ENCODE measurements around the gene PNPLA6. TPM values are rescaled to one million over a fixed set of nuclear protein-coding genes. Genes with fewer than 3 reads are reported as not detected.

Gene PNPLA6
- polyA plus RNA-seq, 3 donors = 11.2 to 178 (median 14.4) TPM

- Histone ChIP-seq H3K27ac (ENCODE audit: low read depth in 1 of 2, low read length in 2 of 2) (no peak overlapping the region), H3K9ac (ENCODE audit: insufficient read depth, low read length, poor library complexity, severe bottlenecking) (no peak overlapping the region), H3K27me3 (ENCODE audit: control insufficient read depth in 2 of 2, insufficient read depth in 2 of 2, low read length in 2 of 2) (no peaks in the 10 kb centered on the region), H3K36me3 (replicated peaks in 1 of 2; ENCODE audit: control insufficient read depth in 1 of 2, insufficient read depth in 2 of 2, low read length in 2 of 2) (peaks cover 73 to 89% of the 10 kb centered on the region in 2 donors), H2AFZ (ENCODE audit: insufficient read depth, low read depth, low read length, poor library complexity, severe bottlenecking) (no peak overlapping the region), H4K20me1 (ENCODE audit: insufficient read depth, low read length) (peaks cover 29% of the 10 kb centered on the region), H3K4me1 (ENCODE audit: control insufficient read depth in 1 of 2, insufficient read depth in 2 of 2, low read length in 2 of 2) (peaks cover 0 to 5% of the 10 kb centered on the region in 2 donors), H3K79me2 (ENCODE audit: insufficient read depth, low read length) (no peaks in the 10 kb centered on the region), H3K4me2 (replicated peaks; ENCODE audit: extremely low read depth, low read length, poor library complexity, severe bottlenecking) (no peak overlapping the region), H3K4me3 (replicated peaks in 1 of 3; ENCODE audit: low read depth in 2 of 3, low read length in 3 of 3) (no peak overlapping the region), H3K9me3 (replicated peaks in 1 of 2; ENCODE audit: control insufficient read depth in 1 of 2, insufficient read depth in 1 of 2, low read length in 2 of 2) (no peaks in the 10 kb centered on the region)
- no peak for TF ChIP-seq CTCF (IDR thresholded peaks at IDR 0.05)
- peak overlapping the region in 2 of 7 donors; percentile 14 to 35 for H3K27ac Mint-ChIP-seq
- H3K27me3 Mint-ChIP-seq (ENCODE audit: low read depth in 3 of 3) = peaks cover 0 to 2% (median 0%) of the 10 kb centered on the region in 3 donors
- H3K36me3 Mint-ChIP-seq = peaks cover 79 to 94% of the 10 kb centered on the region in 2 donors
- H3K4me1 Mint-ChIP-seq = peaks cover 13% of the 10 kb centered on the region
- no peak overlapping the region for H3K4me3 Mint-ChIP-seq
- DNase-seq = no peak
- intact Hi-C loops (cut with micrococcal nuclease) = no loop called here
- H3K9me3 Mint-ChIP-seq = peaks cover 0 to 1% (median 0%) of the 10 kb centered on the region in 7 donors
- WGBS (ENCODE audit: insufficient coverage) = 92% methylated on average over 48 of the region's 62 CpGs
These were observed 19.7 kb downstream of the PNPLA6 start for GRCh38 chr19:7554990-7555864.

- DNase-seq = no peak
- Histone ChIP-seq H3K79me2 (ENCODE audit: insufficient read depth, low read length) (no peaks in the 10 kb centered on the region), H3K27ac (ENCODE audit: low read depth in 1 of 2, low read length in 2 of 2) (no peak overlapping the region), H3K4me1 (ENCODE audit: control insufficient read depth in 1 of 2, insufficient read depth in 2 of 2, low read length in 2 of 2) (peaks cover 0 to 5% of the 10 kb centered on the region in 2 donors), H3K4me2 (replicated peaks; ENCODE audit: extremely low read depth, low read length, poor library complexity, severe bottlenecking) (no peak overlapping the region), H3K9ac (ENCODE audit: insufficient read depth, low read length, poor library complexity, severe bottlenecking) (no peak overlapping the region), H2AFZ (ENCODE audit: insufficient read depth, low read depth, low read length, poor library complexity, severe bottlenecking) (no peak overlapping the region), H3K4me3 (replicated peaks in 1 of 3; ENCODE audit: low read depth in 2 of 3, low read length in 3 of 3) (no peak overlapping the region), H3K27me3 (ENCODE audit: control insufficient read depth in 2 of 2, insufficient read depth in 2 of 2, low read length in 2 of 2) (no peaks in the 10 kb centered on the region), H4K20me1 (ENCODE audit: insufficient read depth, low read length) (peaks cover 33% of the 10 kb centered on the region), H3K9me3 (replicated peaks in 1 of 2; ENCODE audit: control insufficient read depth in 1 of 2, insufficient read depth in 1 of 2, low read length in 2 of 2) (no peaks in the 10 kb centered on the region), H3K36me3 (replicated peaks in 1 of 2; ENCODE audit: control insufficient read depth in 1 of 2, insufficient read depth in 2 of 2, low read length in 2 of 2) (peaks cover 74 to 91% of the 10 kb centered on the region in 2 donors)
- 98% methylated on average over 47 of the region's 54 CpGs for WGBS (ENCODE audit: insufficient coverage)
- TF ChIP-seq CTCF (IDR thresholded peaks at IDR 0.05) = no peak
- Mint-ChIP-seq H3K27me3 (ENCODE audit: low read depth in 3 of 3) (peaks cover 0 to 2% (median 0%) of the 10 kb centered on the region in 3 donors), H3K27ac (no peak overlapping the region), H3K4me1 (peaks cover 9% of the 10 kb centered on the region), H3K9me3 (peaks cover 0 to 3% (median 0%) of the 10 kb centered on the region in 7 donors), H3K4me3 (no peak overlapping the region), H3K36me3 (peaks cover 80 to 96% of the 10 kb centered on the region in 2 donors)
- intact Hi-C loops (cut with micrococcal nuclease) = no loop called here
These were observed 21.3 kb downstream of the PNPLA6 start for GRCh38 chr19:7556696-7557315.

All from CD14-positive monocyte (primary cell).